CD4-positive, CD25-positive, alpha-beta regulatory T cell (primary cell): Measurements from ENCODE around the gene ACTRT2. TPM values are rescaled to one million over a fixed set of nuclear protein-coding genes. Genes with fewer than 3 reads are reported as not detected.

ENCODE experiments used
- ATAC-seq, 2 donors: fragments of 150-1000 bp; cut with Tn5 transposase; one replicate each; pipeline ENCODE4 v1.10.0; 2021; ENCODE audit warnings: low read depth in 2 of 2, moderate number of reproducible peaks in 2 of 2, moderate library complexity in 1 of 2
- DNase-seq, 3 donors: peaks; one replicate each; pipeline versions ENCODE4 v3.0.0 to v3.0.0-alpha.2; 2012 to 2022; ENCODE audit warnings: mixed read lengths in 1 of 3
- H3K27ac ChIP-seq: one replicate; pipeline ENCODE4 v1.7.0; 2013; ENCODE audit warnings: mild to moderate bottlenecking, low read length; ENCODE audit not compliant: insufficient read depth, poor library complexity, severe bottlenecking
- H3K27me3 ChIP-seq: one replicate; pipeline ENCODE4 v1.7.0; 2013; ENCODE audit warnings: low read length; ENCODE audit not compliant: control insufficient read depth, insufficient read depth
- H3K36me3 ChIP-seq: one replicate; pipeline ENCODE4 v1.7.0; 2013; ENCODE audit warnings: mild to moderate bottlenecking, low read length, moderate library complexity; ENCODE audit not compliant: control insufficient read depth, insufficient read depth
- H3K4me1 ChIP-seq: 2 replicates; pipeline ENCODE4 v1.7.0; 2013; ENCODE audit warnings: mild to moderate bottlenecking, low read length; ENCODE audit not compliant: insufficient read depth, control insufficient read depth, poor library complexity, severe bottlenecking
- H3K4me3 ChIP-seq: one replicate; pipeline ENCODE4 v1.7.0; 2013; ENCODE audit warnings: low read depth, mild to moderate bottlenecking, low read length, moderate library complexity
- H3K9me3 ChIP-seq, 2 experiments: 1 replicate in 1 of 2; 2 replicates in 1 of 2; pipeline ENCODE4 v1.7.0; 2013; ENCODE audit warnings: low read length in 2 of 2, mild to moderate bottlenecking in 1 of 2, moderate library complexity in 1 of 2; ENCODE audit not compliant: control insufficient read depth in 2 of 2
- H3K27ac Mint-ChIP-seq, 3 donors: one replicate each; pipeline ENCODE4 v1.8.0; 2020 to 2022; ENCODE audit warnings: mild to moderate bottlenecking in 3 of 3, mixed read lengths in 3 of 3, moderate library complexity in 2 of 3
- H3K27me3 Mint-ChIP-seq: one replicate; pipeline ENCODE4 v1.8.0; 2022; ENCODE audit warnings: mild to moderate bottlenecking, mixed read lengths
- H3K36me3 Mint-ChIP-seq: one replicate; pipeline ENCODE4 v1.8.0; 2020; ENCODE audit warnings: mixed read lengths
- H3K4me1 Mint-ChIP-seq, 4 donors: one replicate each; pipeline ENCODE4 v1.8.0; 2020 to 2022; ENCODE audit warnings: mixed read lengths in 4 of 4, mild to moderate bottlenecking in 1 of 4
- H3K4me3 Mint-ChIP-seq, 4 donors: one replicate each; pipeline ENCODE4 v1.8.0; 2020 to 2022; ENCODE audit warnings: mild to moderate bottlenecking in 4 of 4, mixed read lengths in 4 of 4, moderate library complexity in 3 of 4
- H3K9me3 Mint-ChIP-seq, 7 donors: one replicate each; pipeline ENCODE4 v1.8.0; 2020 to 2022; ENCODE audit warnings: mixed read lengths in 7 of 7, mild to moderate bottlenecking in 3 of 7, moderate library complexity in 2 of 7
- polyA plus RNA-seq, 4 donors: library from polyadenylated mRNA; unstranded; fragments of 300-500 nt; fragmentation: Illumina TruSeq; gene quantifications; one replicate each; pipeline ENCODE4 v1.2.3, GENCODE V29; 2021
- total RNA-seq: library from RNA; stranded (reverse); gene quantifications from one replicate; pipeline ENCODE4 v1.2.3, GENCODE V29; 2022

Gene ACTRT2
- total and polyA plus RNA-seq, 5 donors from 2014 or later: not detected

- peaks cover 4% of the 10 kb centered on the region for H3K36me3 Mint-ChIP-seq
- H3K27ac Mint-ChIP-seq: no peak overlapping the region
- H3K27me3 ChIP-seq: no peaks in the 10 kb centered on the region
- peaks cover 0 to 18% (median 5%) of the 10 kb centered on the region in 7 donors for H3K9me3 Mint-ChIP-seq
- H3K4me3 ChIP-seq: no peak overlapping the region
- H3K4me3 Mint-ChIP-seq: no peak overlapping the region
- DNase-seq (no peak), ATAC-seq (no peak)
- H3K36me3 ChIP-seq: no peaks in the 10 kb centered on the region
- peaks cover 7% of the 10 kb centered on the region for H3K27me3 Mint-ChIP-seq
- no peaks in the 10 kb centered on the region for H3K4me1 Mint-ChIP-seq
- no peaks in the 10 kb centered on the region for H3K4me1 ChIP-seq
- no peak overlapping the region for H3K27ac ChIP-seq
- peaks cover 12 to 14% of the 10 kb centered on the region in 2 experiments for H3K9me3 ChIP-seq
Measured at GRCh38 chr1:3003039-3003940, 18.0 kb upstream of the ACTRT2 start.

DNA sequence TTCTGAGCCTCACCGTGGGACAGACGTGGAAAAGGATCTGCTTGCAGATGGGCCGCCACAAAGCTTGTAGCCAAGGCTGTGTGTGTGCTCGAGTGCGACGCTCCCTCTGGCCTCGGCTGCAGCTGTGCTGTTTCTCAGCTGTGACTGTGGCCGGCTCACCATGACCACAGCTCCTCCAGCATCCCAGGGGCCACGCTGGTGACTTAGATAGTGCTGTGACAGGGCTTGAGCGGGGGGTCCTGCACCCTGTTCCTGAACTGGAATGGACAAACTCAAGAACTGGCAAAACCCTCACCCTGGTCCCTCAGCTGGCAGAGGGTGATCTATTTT, 17.4 kb upstream of the ACTRT2 start:
- Mint-ChIP-seq H3K4me1 (no peaks in the 10 kb centered on the region), H3K9me3 (peaks cover 0 to 22% (median 8%) of the 10 kb centered on the region in 7 donors), H3K36me3 (peaks cover 4% of the 10 kb centered on the region), H3K27me3 (peaks cover 7% of the 10 kb centered on the region), H3K4me3 (no peak overlapping the region), H3K27ac (no peak overlapping the region)
- DNase-seq (no peak), ATAC-seq (no peak)
- no peaks in the 10 kb centered on the region for H3K36me3 ChIP-seq
- H3K27me3 ChIP-seq: no peaks in the 10 kb centered on the region
- H3K27ac ChIP-seq: no peak overlapping the region
- no peaks in the 10 kb centered on the region for H3K4me1 ChIP-seq
- H3K4me3 ChIP-seq: no peak overlapping the region
- peaks cover 12 to 20% of the 10 kb centered on the region in 2 experiments for H3K9me3 ChIP-seq

- no peak overlapping the region for H3K27ac Mint-ChIP-seq
- no peak overlapping the region for H3K4me3 ChIP-seq
- H3K4me1 Mint-ChIP-seq: no peaks in the 10 kb centered on the region
- H3K4me1 ChIP-seq: no peaks in the 10 kb centered on the region
- H3K4me3 Mint-ChIP-seq: no peak overlapping the region
- peaks cover 5% of the 10 kb centered on the region for H3K27me3 Mint-ChIP-seq
- no peaks in the 10 kb centered on the region for H3K36me3 ChIP-seq
- peaks cover 0 to 22% (median 8%) of the 10 kb centered on the region in 7 donors for H3K9me3 Mint-ChIP-seq
- DNase-seq (no peak), ATAC-seq (no peak)
- H3K27ac ChIP-seq: no peak overlapping the region
- peaks cover 12 to 24% of the 10 kb centered on the region in 2 experiments for H3K9me3 ChIP-seq
- H3K36me3 Mint-ChIP-seq: peaks cover 4% of the 10 kb centered on the region
- no peaks in the 10 kb centered on the region for H3K27me3 ChIP-seq
Measured at GRCh38 chr1:3004285-3005205, 16.7 kb upstream of the ACTRT2 start.

DNA sequence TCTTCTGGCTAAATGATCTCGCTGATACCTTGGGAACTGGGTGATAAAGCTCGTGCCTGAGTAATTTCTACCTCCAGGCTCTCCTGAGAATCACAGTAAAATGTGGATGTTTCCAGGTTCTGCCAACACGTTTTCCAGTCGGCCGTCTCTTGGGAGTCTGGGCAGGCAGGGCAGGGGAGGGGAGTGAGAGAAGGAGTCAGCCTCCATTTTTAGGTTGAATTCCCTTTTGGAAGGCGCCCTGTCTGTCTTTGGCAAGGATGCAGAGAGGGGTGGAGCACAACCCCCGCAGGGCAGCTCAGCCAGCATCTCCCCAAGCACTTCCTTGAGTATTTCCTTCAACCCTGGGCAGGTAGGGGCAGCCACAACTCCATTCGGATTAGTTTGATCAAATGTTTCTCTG, 15.5 kb upstream of the ACTRT2 start:
- peaks cover 0 to 24% (median 8%) of the 10 kb centered on the region in 7 donors for H3K9me3 Mint-ChIP-seq
- no peak overlapping the region for H3K4me3 ChIP-seq
- no peaks in the 10 kb centered on the region for H3K36me3 ChIP-seq
- no peak overlapping the region for H3K27ac ChIP-seq
- no peaks in the 10 kb centered on the region for H3K27me3 Mint-ChIP-seq
- no peaks in the 10 kb centered on the region for H3K4me1 ChIP-seq
- no peaks in the 10 kb centered on the region for H3K27me3 ChIP-seq
- ATAC-seq (no peak), DNase-seq (no peak)
- H3K9me3 ChIP-seq: peaks cover 12 to 24% of the 10 kb centered on the region in 2 experiments
- H3K27ac Mint-ChIP-seq: no peak overlapping the region
- no peaks in the 10 kb centered on the region for H3K4me1 Mint-ChIP-seq
- peak overlapping the region in 1 of 4 donors; percentile 75 for H3K4me3 Mint-ChIP-seq
- H3K36me3 Mint-ChIP-seq: peaks cover 4% of the 10 kb centered on the region

DNA sequence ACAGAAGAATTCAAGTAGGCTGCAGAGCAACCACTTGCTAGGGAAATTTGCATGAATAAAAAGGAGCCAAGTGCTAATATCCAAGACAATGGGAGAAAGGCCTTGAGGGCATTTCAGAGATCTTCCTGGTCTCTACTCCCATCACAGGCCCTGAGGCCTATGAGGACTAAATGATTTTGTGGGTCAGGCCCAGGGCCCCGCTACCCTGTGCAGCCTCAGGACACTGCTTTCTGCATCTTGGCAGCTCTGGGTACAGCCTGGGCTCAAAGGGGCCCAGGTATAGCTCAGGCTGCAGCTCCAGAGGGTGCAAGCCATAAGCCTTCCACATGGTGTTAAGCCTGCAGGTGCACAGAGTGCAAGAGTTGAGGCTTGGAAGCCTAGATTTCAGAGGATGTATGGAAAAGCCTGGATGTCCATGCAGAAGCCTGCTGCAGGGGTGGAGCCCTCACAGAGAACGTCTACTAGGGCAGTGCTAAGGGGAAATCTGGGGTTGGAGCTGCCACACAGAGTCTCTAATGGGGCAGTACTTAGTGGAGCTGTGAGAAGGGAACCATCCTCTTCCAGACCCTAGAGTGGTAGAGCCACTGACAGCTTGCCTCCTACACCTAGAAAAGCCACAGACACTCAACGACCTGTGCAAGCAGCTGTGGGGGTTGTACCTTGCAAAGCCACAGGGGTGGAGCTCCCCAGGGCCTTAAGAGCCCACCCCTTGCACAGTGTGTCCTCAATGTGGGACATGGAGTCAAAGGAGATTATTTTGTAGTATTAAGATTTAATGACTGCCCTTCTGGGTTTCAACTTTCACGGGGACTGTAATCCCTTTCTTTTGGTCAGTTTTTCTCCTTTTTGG, 13.7 kb upstream of the ACTRT2 start:
- H3K27ac ChIP-seq: no peak overlapping the region
- ATAC-seq (no peak), DNase-seq (no peak)
- peaks cover 0 to 27% (median 8%) of the 10 kb centered on the region in 7 donors for H3K9me3 Mint-ChIP-seq
- no peak overlapping the region for H3K4me3 ChIP-seq
- H3K4me3 Mint-ChIP-seq: no peak overlapping the region
- H3K27me3 Mint-ChIP-seq: no peaks in the 10 kb centered on the region
- no peak overlapping the region for H3K27ac Mint-ChIP-seq
- H3K36me3 Mint-ChIP-seq: peaks cover 4% of the 10 kb centered on the region
- H3K36me3 ChIP-seq: no peaks in the 10 kb centered on the region
- no peaks in the 10 kb centered on the region for H3K4me1 ChIP-seq
- H3K4me1 Mint-ChIP-seq: no peaks in the 10 kb centered on the region
- H3K27me3 ChIP-seq: no peaks in the 10 kb centered on the region
- peaks cover 12 to 24% of the 10 kb centered on the region in 2 experiments for H3K9me3 ChIP-seq

- Histone ChIP-seq H3K27me3 (no peaks in the 10 kb centered on the region), H3K9me3 (peaks cover 12 to 24% of the 10 kb centered on the region in 2 experiments), H3K4me3 (no peak overlapping the region), H3K36me3 (no peaks in the 10 kb centered on the region), H3K4me1 (no peaks in the 10 kb centered on the region), H3K27ac (no peak overlapping the region)
- DNase-seq (no peak), ATAC-seq (no peak)
- Mint-ChIP-seq H3K36me3 (peaks cover 4% of the 10 kb centered on the region), H3K4me3 (no peak overlapping the region), H3K4me1 (no peaks in the 10 kb centered on the region), H3K27me3 (peaks cover 4% of the 10 kb centered on the region), H3K27ac (no peak overlapping the region), H3K9me3 (peaks cover 0 to 27% (median 9%) of the 10 kb centered on the region in 7 donors)
Measured at GRCh38 chr1:3009021-3009420, 12.2 kb upstream of the ACTRT2 start.

DNA sequence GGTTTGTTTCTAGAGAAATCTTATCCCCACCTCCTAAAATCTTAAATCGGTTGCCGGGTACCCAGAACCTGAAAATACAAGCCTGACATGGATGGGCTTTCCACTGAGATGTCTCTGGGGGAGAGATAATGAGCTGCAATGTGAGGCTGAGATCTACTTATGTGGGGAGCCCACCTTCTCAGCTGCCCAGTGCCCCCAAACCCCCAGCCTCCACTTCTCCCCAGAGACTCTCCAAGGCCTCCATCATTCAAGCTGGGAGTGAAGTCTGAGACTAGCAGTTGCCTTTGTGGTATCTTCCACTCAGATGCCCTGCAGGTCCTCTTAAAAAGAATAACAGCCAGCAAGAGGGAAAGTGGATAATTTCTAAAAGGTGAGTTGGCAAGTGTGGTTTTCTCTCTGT, 11.7 kb upstream of the ACTRT2 start:
- no peaks in the 10 kb centered on the region for H3K4me1 Mint-ChIP-seq
- Histone ChIP-seq H3K36me3 (no peaks in the 10 kb centered on the region), H3K4me3 (no peak overlapping the region), H3K27me3 (no peaks in the 10 kb centered on the region), H3K27ac (no peak overlapping the region), H3K9me3 (peaks cover 12 to 24% of the 10 kb centered on the region in 2 experiments), H3K4me1 (no peaks in the 10 kb centered on the region)
- peaks cover 0 to 27% (median 9%) of the 10 kb centered on the region in 7 donors for H3K9me3 Mint-ChIP-seq
- no peak overlapping the region for H3K4me3 Mint-ChIP-seq
- DNase-seq (no peak), ATAC-seq (no peak)
- peaks cover 4% of the 10 kb centered on the region for H3K36me3 Mint-ChIP-seq
- peaks cover 4% of the 10 kb centered on the region for H3K27me3 Mint-ChIP-seq
- no peak overlapping the region for H3K27ac Mint-ChIP-seq
